Endothelial cell of umbilical vein (primary cell): ENCODE results near the gene LTBP1. TPM values are rescaled to one million over a fixed set of nuclear protein-coding genes. Genes with fewer than 3 reads are reported as not detected.

Experiments used
- BruUV-seq: library from RNA; stranded (reverse); fragments of 400-500 nt; replicated peaks from 2 replicates; lab custom pipeline; 2021; lab: Mats Ljungman, UMichigan
- CTCF ChIA-PET: fragments of 300-600, 350-600 bp; sonication (Branson Sonifier 250); formaldehyde crosslinking; loops from one replicate; lab custom pipeline; 2021; ENCODE audit warnings: antibody characterized with exemption, inconsistent platforms; lab: Charles Lee
- POLR2A ChIA-PET: fragments of 300-600, 350-600 bp; sonication (Branson Sonifier 250); formaldehyde crosslinking; loops from one replicate; lab custom pipeline; 2021; ENCODE audit warnings: antibody characterized with exemption, inconsistent platforms; lab: Charles Lee
- DNase-seq: peaks from one replicate; pipeline ENCODE4 v3.0.0-alpha.2; 2011; ENCODE audit warnings: low read depth, low spot score
- FAIRE-seq: peaks from 2 replicates; lab custom pipeline; 2011; peaks lifted over from hg19 to GRCh38; lab: Jason Lieb, UNC
- H2AFZ ChIP-seq: 2 replicates; pipeline ENCODE4 v1.6.0; 2012; ENCODE audit warnings: low read depth, low read length, control low read depth, inconsistent platforms
- H3K27ac ChIP-seq: 2 replicates; pipeline ENCODE4 v1.5.1; 2011; ENCODE audit warnings: low read depth, mild to moderate bottlenecking, control low read depth, low read length, moderate library complexity; ENCODE audit not compliant: insufficient read depth
- H3K27me3 ChIP-seq, 2 experiments: 2 replicates each; pipeline versions ENCODE4 v1.6.0 to v1.6.1; 2011; ENCODE audit warnings: low read length in 2 of 2, mixed read lengths in 1 of 2; ENCODE audit not compliant: control insufficient read depth in 2 of 2, insufficient read depth in 2 of 2
- H3K36me3 ChIP-seq, 2 experiments: 2 replicates in 1 of 2; 3 replicates in 1 of 2; pipeline ENCODE4 v1.5.1; 2011; ENCODE audit warnings: low read length in 2 of 2, mild to moderate bottlenecking in 1 of 2, moderate library complexity in 1 of 2; ENCODE audit not compliant: control insufficient read depth in 2 of 2, insufficient read depth in 2 of 2; ENCODE audit errors: extremely low read depth in 1 of 2
- H3K4me1 ChIP-seq: 3 replicates; pipeline ENCODE4 v1.5.1; 2011; ENCODE audit warnings: mild to moderate bottlenecking, low read length; ENCODE audit not compliant: control insufficient read depth, insufficient read depth; ENCODE audit errors: extremely low read depth
- H3K4me2 ChIP-seq: 2 replicates; pipeline ENCODE4 v1.6.1; 2011; ENCODE audit warnings: low read length, control low read depth, mixed read lengths; ENCODE audit not compliant: insufficient read depth
- H3K4me3 ChIP-seq, 3 experiments: fragments of 200-600 bp in 1 of 3; sonication (generic), shearing (Covaris generic) in 1 of 3; replicated peaks in 1 of 3; 2 replicates each; pipeline ENCODE4 v1.5.1; 2011 to 2016; ENCODE audit warnings: control low read depth in 3 of 3, low read length in 3 of 3, mild to moderate bottlenecking in 2 of 3, inconsistent platforms in 1 of 3, low read depth in 1 of 3, moderate library complexity in 1 of 3; ENCODE audit not compliant: insufficient read depth in 1 of 3
- H3K79me2 ChIP-seq: 2 replicates; pipeline ENCODE4 v1.6.0; 2012; ENCODE audit warnings: low read length, inconsistent platforms; ENCODE audit not compliant: control insufficient read depth, insufficient read depth
- H3K9ac ChIP-seq: replicated peaks from 2 replicates; pipeline ENCODE3; 2011; ENCODE audit warnings: low read length, control low read depth; ENCODE audit not compliant: insufficient read depth; ENCODE audit errors: extremely low read depth
- H3K9me1 ChIP-seq: replicated peaks from 3 replicates; pipeline ENCODE4 v1.6.0; 2011; ENCODE audit warnings: mild to moderate bottlenecking, low read length; ENCODE audit not compliant: control insufficient read depth, insufficient read depth; ENCODE audit errors: extremely low read depth
- H3K9me3 ChIP-seq: replicated peaks from 2 replicates; pipeline ENCODE4 v1.5.1; 2012; ENCODE audit warnings: low read length, inconsistent platforms; ENCODE audit not compliant: control insufficient read depth, insufficient read depth
- H4K20me1 ChIP-seq: replicated peaks from 2 replicates; pipeline ENCODE3; 2011; ENCODE audit warnings: mild to moderate bottlenecking, low read length; ENCODE audit not compliant: control insufficient read depth, insufficient read depth; ENCODE audit errors: extremely low read depth
- EZH2 ChIP-seq: IDR thresholded peaks from 2 replicates; pipeline ENCODE4 v1.6.1; 2012; ENCODE audit warnings: borderline replicate concordance, low read depth, mild to moderate bottlenecking, moderate library complexity, low read length, inconsistent platforms; ENCODE audit not compliant: severe bottlenecking
- FOS ChIP-seq: IDR thresholded peaks from 2 replicates; pipeline ENCODE4 v1.6.1; 2011; ENCODE audit warnings: mild to moderate bottlenecking, low read length, moderate library complexity, borderline replicate concordance; ENCODE audit not compliant: insufficient read depth
- GATA2 ChIP-seq: IDR thresholded peaks from 2 replicates; pipeline ENCODE4 v1.7.0; 2011; ENCODE audit warnings: low read depth, mild to moderate bottlenecking, moderate library complexity, mixed read lengths, low read length; ENCODE audit not compliant: insufficient read length, insufficient read depth
- JUN ChIP-seq: IDR thresholded peaks from 2 replicates; pipeline ENCODE4 v1.6.1; 2011; ENCODE audit warnings: borderline replicate concordance, low read depth; ENCODE audit not compliant: insufficient read length, insufficient read depth
- MYC ChIP-seq: IDR thresholded peaks from one replicate; pipeline ENCODE4 v1.6.1; 2011; ENCODE audit warnings: mild to moderate bottlenecking, low read depth, low read length
- POLR2A ChIP-seq: IDR thresholded peaks from 2 replicates; pipeline ENCODE4 v1.6.1; 2012; ENCODE audit warnings: low read depth, mild to moderate bottlenecking, control low read depth, low read length
- POLR2AphosphoS5 ChIP-seq: IDR thresholded peaks from 2 replicates; pipeline ENCODE4 v1.6.1; 2012; ENCODE audit warnings: low read depth, mild to moderate bottlenecking, control low read depth, low read length, moderate library complexity; ENCODE audit not compliant: insufficient read depth
- dilution Hi-C: fragments of 300-500 bp; cut with MboI; formaldehyde crosslinking; loops from one replicate; pipeline ENCODE4 v1.15.0; 2019; ENCODE audit warnings: low sequenced_read_pairs; ENCODE audit not compliant: extremely low pct_ligation_motif_present
- intact Hi-C: fragments of 100-400 bp; cut with micrococcal nuclease; formaldehyde crosslinking; loops from one replicate; pipeline ENCODE4 v1.10.0; 2022
- polyA plus RNA-seq, 4 experiments: library from polyadenylated mRNA; depleted of rRNA in 3 of 4; stranded (reverse) in 3 of 4; unstranded in 1 of 4; fragments of >200 nt; gene quantifications; 2 replicates each; pipeline versions ENCODE4 v1.2.1 to v1.2.3, GENCODE V29; 2011 to 2012; ENCODE audit warnings: missing spikeins in 1 of 4
- total RNA-seq: library from RNA; stranded (reverse); gene quantifications from 2 replicates; pipeline ENCODE4 v1.2.3, GENCODE V29; 2021
- TF ChIP-seq, protein P1 (sequence below): IDR thresholded peaks from 2 replicates; pipeline ENCODE4 v1.6.1; 2011; ENCODE audit not compliant: insufficient read depth, insufficient read length
- TF ChIP-seq, protein P2 (sequence below), 2 donors: IDR thresholded peaks; 1 replicate in 1 of 2; 2 replicates in 1 of 2; pipeline ENCODE4 v1.5.1; 2011; ENCODE audit warnings: low read length in 2 of 2, mild to moderate bottlenecking in 2 of 2, moderate library complexity in 2 of 2, control low read depth in 1 of 2, inconsistent platforms in 1 of 2, low read depth in 1 of 2; ENCODE audit not compliant: insufficient read depth in 1 of 2; ENCODE audit errors: extremely low read depth in 1 of 2

Gene LTBP1
- total and polyA plus RNA-seq, 2 donors (not counting 3 experiments of a cell fraction or from before 2014, with no cell fraction given) = 57.4 to 68.2 TPM

DNA sequence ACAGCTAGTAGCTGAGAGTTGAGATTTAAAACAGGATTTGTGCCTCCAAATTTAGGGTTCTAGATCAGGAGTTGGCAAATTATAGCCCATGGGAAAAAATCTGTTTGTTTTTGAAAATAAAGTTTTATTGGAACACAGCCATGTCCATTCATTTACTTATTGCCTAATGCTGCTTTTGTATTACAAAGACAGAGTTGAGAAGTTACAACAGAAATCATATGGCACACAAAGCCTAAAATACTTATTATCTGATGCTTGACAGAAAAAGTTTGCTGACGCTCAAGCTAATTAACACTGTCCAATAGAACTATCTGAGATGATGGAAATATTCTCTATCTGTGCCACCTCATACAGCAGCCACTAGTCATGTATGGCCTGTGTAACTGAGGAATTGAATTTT lies 300.6 kb downstream of the LTBP1 start:
- Histone ChIP-seq H3K4me2 (no peak overlapping the region), H3K27ac (no peak overlapping the region), H3K9me1 (no peaks in the 10 kb centered on the region), H4K20me1 (no peaks in the 10 kb centered on the region), H3K27me3 (no peaks in the 10 kb centered on the region), H3K9me3 (no peaks in the 10 kb centered on the region), H3K36me3 (peaks cover 0 to 3% of the 10 kb centered on the region in 2 experiments), H3K79me2 (no peaks in the 10 kb centered on the region), H2AFZ (no peak overlapping the region), H3K4me3 (no peak overlapping the region), H3K9ac (no peak overlapping the region), H3K4me1 (peaks cover 9% of the 10 kb centered on the region)
- DNase-seq (no peak), FAIRE-seq (no peak)
- ChIA-PET POLR2A (no interaction called here), CTCF (no interaction called here)
- dilution Hi-C loops (no loop called here), intact Hi-C loops (no loop called here)
- no TSS peak for BruUV-seq
- TF ChIP-seq POLR2AphosphoS5 = no peak
- TF ChIP-seq, protein P1, sequence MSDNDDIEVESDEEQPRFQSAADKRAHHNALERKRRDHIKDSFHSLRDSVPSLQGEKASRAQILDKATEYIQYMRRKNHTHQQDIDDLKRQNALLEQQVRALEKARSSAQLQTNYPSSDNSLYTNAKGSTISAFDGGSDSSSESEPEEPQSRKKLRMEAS = no peak
- TF ChIP-seq MYC = no peak
- no peak for TF ChIP-seq JUN
- TF ChIP-seq, protein P2, sequence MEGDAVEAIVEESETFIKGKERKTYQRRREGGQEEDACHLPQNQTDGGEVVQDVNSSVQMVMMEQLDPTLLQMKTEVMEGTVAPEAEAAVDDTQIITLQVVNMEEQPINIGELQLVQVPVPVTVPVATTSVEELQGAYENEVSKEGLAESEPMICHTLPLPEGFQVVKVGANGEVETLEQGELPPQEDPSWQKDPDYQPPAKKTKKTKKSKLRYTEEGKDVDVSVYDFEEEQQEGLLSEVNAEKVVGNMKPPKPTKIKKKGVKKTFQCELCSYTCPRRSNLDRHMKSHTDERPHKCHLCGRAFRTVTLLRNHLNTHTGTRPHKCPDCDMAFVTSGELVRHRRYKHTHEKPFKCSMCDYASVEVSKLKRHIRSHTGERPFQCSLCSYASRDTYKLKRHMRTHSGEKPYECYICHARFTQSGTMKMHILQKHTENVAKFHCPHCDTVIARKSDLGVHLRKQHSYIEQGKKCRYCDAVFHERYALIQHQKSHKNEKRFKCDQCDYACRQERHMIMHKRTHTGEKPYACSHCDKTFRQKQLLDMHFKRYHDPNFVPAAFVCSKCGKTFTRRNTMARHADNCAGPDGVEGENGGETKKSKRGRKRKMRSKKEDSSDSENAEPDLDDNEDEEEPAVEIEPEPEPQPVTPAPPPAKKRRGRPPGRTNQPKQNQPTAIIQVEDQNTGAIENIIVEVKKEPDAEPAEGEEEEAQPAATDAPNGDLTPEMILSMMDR (IDR thresholded peaks at IDR 0.05; ENCODE audit: extremely low read depth in 1 of 2, insufficient read depth in 1 of 2, low read depth in 1 of 2, low read length in 2 of 2) = no peak
- no peak for TF ChIP-seq EZH2
- no peak for TF ChIP-seq GATA2
- TF ChIP-seq POLR2A = no peak
- no peak for TF ChIP-seq FOS
